SK-N-SH (cell line): ENCODE measurements around the gene OPCML. TPM values are rescaled to one million over a fixed set of nuclear protein-coding genes. Genes with fewer than 3 reads are reported as not detected.

ENCODE experiments used
- CTCF ChIA-PET: fragments of 300-600, 350-600 bp; formaldehyde crosslinking; extraction: SDS; loops from one replicate; lab custom pipeline; 2021; lab: Yijun Ruan, JAX
- POLR2A ChIA-PET: fragments of 350-600 bp; sonication (Branson Sonifier 250); formaldehyde crosslinking; extraction: SDS; loops from one replicate; lab custom pipeline; 2020; ENCODE audit warnings: antibody characterized with exemption, inconsistent platforms; lab: Yijun Ruan, JAX
- DNase-seq: peaks from one replicate; pipeline ENCODE4 v3.0.0; 2012
- H2AFZ ChIP-seq: fragments of 200-600 bp; sonication (generic); 2 replicates; pipeline ENCODE4 v1.8.1; 2016; ENCODE audit warnings: antibody characterized with exemption, mild to moderate bottlenecking, low read depth
- H3F3A ChIP-seq: fragments of 200-600 bp; sonication (generic); replicated peaks from 2 replicates; pipeline ENCODE3; 2016; ENCODE audit warnings: antibody characterized with exemption, mild to moderate bottlenecking; ENCODE audit not compliant: insufficient read depth
- H3K27ac ChIP-seq, 2 experiments: fragments of 200-500 bp in 1 of 2; fragments of 200-600 bp in 1 of 2; sonication (Bioruptor generic) in 1 of 2; sonication (generic), shearing (Covaris generic) in 1 of 2; 2 replicates each; pipeline versions ENCODE4 v1.5.1 to v1.6.1; 2014 to 2016; ENCODE audit warnings: low read depth in 2 of 2, inconsistent platforms in 1 of 2, low read length in 1 of 2, mild to moderate bottlenecking in 1 of 2, mixed read lengths in 1 of 2
- H3K27me3 ChIP-seq: fragments of 200-600 bp; sonication (generic), shearing (Covaris generic); 2 replicates; pipeline ENCODE4 v1.6.1; 2016; ENCODE audit warnings: mixed run types; ENCODE audit not compliant: insufficient read depth
- H3K36me3 ChIP-seq, 2 experiments: fragments of 200-500 bp in 1 of 2; fragments of 200-600 bp in 1 of 2; sonication (Bioruptor generic) in 1 of 2; sonication (generic) in 1 of 2; replicated peaks in 1 of 2; 2 replicates each; pipeline versions ENCODE3 to v1.5.1; 2014 to 2016; ENCODE audit warnings: low read length in 1 of 2, mild to moderate bottlenecking in 1 of 2; ENCODE audit not compliant: insufficient read depth in 2 of 2, control insufficient read depth in 1 of 2
- H3K4me1 ChIP-seq, 2 experiments: fragments of 200-500 bp in 1 of 2; fragments of 200-600 bp in 1 of 2; sonication (Bioruptor generic) in 1 of 2; sonication (generic), shearing (Covaris generic) in 1 of 2; 2 replicates each; pipeline versions ENCODE4 v1.5.1 to v1.6.1; 2014 to 2016; ENCODE audit warnings: low read depth in 1 of 2, low read length in 1 of 2, mixed run types in 1 of 2; ENCODE audit not compliant: insufficient read depth in 2 of 2, control insufficient read depth in 1 of 2
- H3K4me2 ChIP-seq: fragments of 200-600 bp; sonication (generic), shearing (Covaris generic); 2 replicates; pipeline ENCODE4 v1.6.1; 2017; ENCODE audit warnings: mixed run types
- H3K4me3 ChIP-seq, 2 experiments: fragments of 200-500 bp in 1 of 2; fragments of 200-600 bp in 1 of 2; sonication (Bioruptor generic) in 1 of 2; sonication (generic), shearing (Covaris generic) in 1 of 2; 2 replicates each; pipeline versions ENCODE4 v1.5.1 to v1.8.1; 2014 to 2016; ENCODE audit warnings: low read depth in 2 of 2, inconsistent platforms in 1 of 2, low read length in 1 of 2, mild to moderate bottlenecking in 1 of 2, mixed read lengths in 1 of 2, moderate library complexity in 1 of 2
- H3K79me2 ChIP-seq: fragments of 200-600 bp; sonication (generic); 2 replicates; pipeline ENCODE4 v1.8.1; 2017; ENCODE audit warnings: mild to moderate bottlenecking; ENCODE audit not compliant: insufficient read depth
- H3K9ac ChIP-seq: fragments of 200-600 bp; sonication (generic); 2 replicates; pipeline ENCODE4 v1.6.1; 2017; ENCODE audit warnings: mixed run types
- H3K9me2 ChIP-seq: fragments of 200-600 bp; sonication (generic); 2 replicates; pipeline ENCODE4 v1.6.1; 2017; ENCODE audit warnings: mixed run types
- H3K9me3 ChIP-seq: fragments of 200-600 bp; sonication (generic); 2 replicates; pipeline ENCODE4 v1.6.1; 2017; ENCODE audit warnings: mixed run types, mild to moderate bottlenecking, moderate library complexity
- H4K20me1 ChIP-seq: fragments of 200-600 bp; sonication (generic); 2 replicates; pipeline ENCODE4 v1.6.1; 2017; ENCODE audit warnings: mild to moderate bottlenecking, mixed run types; ENCODE audit not compliant: insufficient read depth
- ELF1 ChIP-seq: IDR thresholded peaks from 2 replicates; pipeline ENCODE4 v1.4.0; 2012
- FOSL2 ChIP-seq: IDR thresholded peaks from 2 replicates; pipeline ENCODE4 v1.4.0; 2012; ENCODE audit warnings: low read depth, mild to moderate bottlenecking, moderate library complexity, borderline replicate concordance
- GATA2 ChIP-seq: sonication (generic); formaldehyde crosslinking; IDR thresholded peaks from 2 replicates; pipeline ENCODE4 v1.5.0; 2020; ENCODE audit warnings: mild to moderate bottlenecking, missing genetic modification reagents
- NRF1 ChIP-seq: IDR thresholded peaks from 2 replicates; pipeline ENCODE4 v1.6.1; 2012; ENCODE audit warnings: low read depth, mild to moderate bottlenecking, low read length
- POLR2AphosphoS5 ChIP-seq: IDR thresholded peaks from 2 replicates; pipeline ENCODE4 v1.6.1; 2012; ENCODE audit warnings: low read depth, low read length
- REST ChIP-seq: IDR thresholded peaks from 2 replicates; pipeline ENCODE4 v1.6.1; 2012; ENCODE audit warnings: mild to moderate bottlenecking, low read depth, low read length, moderate library complexity
- SMC3 ChIP-seq: IDR thresholded peaks from 2 replicates; pipeline ENCODE4 v1.6.1; 2012; ENCODE audit warnings: low read depth, low read length, improper control_type of control experiment
- TAF1 ChIP-seq: IDR thresholded peaks from 2 replicates; pipeline ENCODE4 v1.6.1; 2012; ENCODE audit warnings: low read depth, mild to moderate bottlenecking, low read length, moderate library complexity, borderline replicate concordance
- TCF12 ChIP-seq: IDR thresholded peaks from 2 replicates; pipeline ENCODE4 v1.4.0; 2012
- TEAD4 ChIP-seq: IDR thresholded peaks from 2 replicates; pipeline ENCODE4 v1.4.0; 2012; ENCODE audit warnings: mild to moderate bottlenecking, borderline replicate concordance; ENCODE audit not compliant: insufficient read depth
- USF1 ChIP-seq: IDR thresholded peaks from 2 replicates; pipeline ENCODE4 v1.4.0; 2012; ENCODE audit warnings: low read depth, borderline replicate concordance
- WGBS: methylation state at CpG from one replicate; pipeline ENCODE4 v1.1.6; 2017; ENCODE audit warnings: low lambda C conversion rate; 5-methylcytosine and 5-hydroxymethylcytosine counted together
- polyA plus RNA-seq, 3 experiments: library from polyadenylated mRNA; depleted of rRNA; stranded (reverse); fragments of >200 nt; gene quantifications; 2 replicates each; pipeline ENCODE4 v1.2.3, GENCODE V29; 2012

Gene OPCML
- polyA plus RNA-seq, 1 of the 3 experiments (the other 2 are of a cell fraction) = not detected

- H3K9me2 ChIP-seq = no peaks in the 10 kb centered on the region
- TF ChIP-seq SMC3 (no peak), TCF12 (no peak), REST (no peak), NRF1 (no peak), TEAD4 (no peak), USF1 (no peak), POLR2AphosphoS5 (no peak), ELF1 (no peak), FOSL2 (no peak)
- TF ChIP-seq, all 33 proteins: peak for 0
- no peaks in the 10 kb centered on the region for H3K36me3 ChIP-seq
- H3K4me2 ChIP-seq = no peak overlapping the region
- no peak overlapping the region for H2AFZ ChIP-seq
- WGBS = 43% methylated on average over 4 of the region's 4 CpGs
- no peaks in the 10 kb centered on the region for H3K79me2 ChIP-seq
- POLR2A ChIA-PET = no interaction called here
- H3F3A ChIP-seq = no peaks in the 10 kb centered on the region
- no peak overlapping the region for H3K4me3 ChIP-seq
- H3K27ac ChIP-seq = no peak overlapping the region
- H4K20me1 ChIP-seq = no peaks in the 10 kb centered on the region
- H3K4me1 ChIP-seq = no peaks in the 10 kb centered on the region
- H3K9me3 ChIP-seq = no peaks in the 10 kb centered on the region
- H3K9ac ChIP-seq = no peak overlapping the region
- no peaks in the 10 kb centered on the region for H3K27me3 ChIP-seq
- no peak for DNase-seq
- CTCF ChIA-PET = no interaction called here
These were observed 312.8 kb downstream of the OPCML start for GRCh38 chr11:133219543-133219942.

- no peaks in the 10 kb centered on the region for H3K36me3 ChIP-seq
- ChIA-PET POLR2A (no interaction called here), CTCF (no interaction called here)
- H3K9me3 ChIP-seq = no peaks in the 10 kb centered on the region
- no peaks in the 10 kb centered on the region for H3K9me2 ChIP-seq
- H3K9ac ChIP-seq = no peak overlapping the region
- DNase-seq = no peak
- no peaks in the 10 kb centered on the region for H3F3A ChIP-seq
- no peaks in the 10 kb centered on the region for H3K27me3 ChIP-seq
- H3K79me2 ChIP-seq = no peaks in the 10 kb centered on the region
- TF ChIP-seq SMC3 (no peak), POLR2AphosphoS5 (no peak), ELF1 (no peak), TAF1 (no peak), TCF12 (no peak), GATA2 (CRISPR knock-in tag) (no peak)
- H2AFZ ChIP-seq = no peak overlapping the region
- no peaks in the 10 kb centered on the region for H4K20me1 ChIP-seq
- H3K4me1 ChIP-seq = no peaks in the 10 kb centered on the region
- no peak overlapping the region for H3K27ac ChIP-seq
- H3K4me2 ChIP-seq = no peak overlapping the region
- H3K4me3 ChIP-seq = no peak overlapping the region
These were observed 315.5 kb downstream of the OPCML start for GRCh38 chr11:133216813-133217212.
